HL-60 (cell line): ENCODE measurements around the gene TM7SF3.
"Not testable (repeated sequence)": the region's sequence is repeated elsewhere in the genome, so short reads cannot be mapped to it uniquely, and the experiment has no call there.

Experiments used
- POLR2AphosphoS5 ChIP-seq: IDR thresholded peaks from 2 replicates; pipeline ENCODE4 v1.6.1; 2012; ENCODE audit warnings: low read depth
- TF ChIP-seq, protein P1 (sequence below): IDR thresholded peaks from one replicate; pipeline ENCODE4 v1.5.1; 2011; ENCODE audit warnings: low read length, control low read depth, inconsistent platforms; ENCODE audit not compliant: insufficient read depth

DNA sequence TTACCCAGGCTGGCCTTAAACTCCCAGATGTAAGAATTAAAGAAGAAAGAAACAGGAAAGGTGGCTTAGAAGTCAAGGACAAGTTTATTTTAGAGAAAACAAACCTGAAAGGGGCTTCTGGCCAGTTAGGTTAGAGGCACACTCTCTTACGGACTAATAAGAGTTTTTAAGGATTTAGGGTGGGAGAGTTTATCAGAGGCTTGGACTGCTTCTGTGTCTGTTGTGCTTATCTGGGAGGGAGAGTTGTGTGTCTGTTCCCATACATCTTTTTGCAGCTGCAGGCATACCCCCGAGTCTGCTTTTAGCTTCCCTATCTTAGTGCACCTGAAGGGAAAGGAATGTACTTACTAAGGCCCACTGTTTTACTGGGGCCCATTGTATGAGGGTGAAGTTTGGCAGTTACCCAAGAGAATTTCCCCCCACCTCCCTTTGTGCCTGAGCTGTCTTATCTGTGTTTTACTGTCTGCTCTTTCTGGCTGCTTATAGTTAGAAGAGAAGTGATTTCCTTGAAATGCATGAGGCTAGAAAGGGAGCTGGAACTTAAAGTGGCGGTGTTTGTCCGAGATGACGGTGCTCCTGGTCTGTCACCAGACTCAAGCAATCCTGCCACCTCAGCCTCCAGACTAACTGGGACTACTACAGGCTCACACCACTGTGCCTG lies 3.1 kb upstream of the TM7SF3 start:
- TF ChIP-seq, protein P1, sequence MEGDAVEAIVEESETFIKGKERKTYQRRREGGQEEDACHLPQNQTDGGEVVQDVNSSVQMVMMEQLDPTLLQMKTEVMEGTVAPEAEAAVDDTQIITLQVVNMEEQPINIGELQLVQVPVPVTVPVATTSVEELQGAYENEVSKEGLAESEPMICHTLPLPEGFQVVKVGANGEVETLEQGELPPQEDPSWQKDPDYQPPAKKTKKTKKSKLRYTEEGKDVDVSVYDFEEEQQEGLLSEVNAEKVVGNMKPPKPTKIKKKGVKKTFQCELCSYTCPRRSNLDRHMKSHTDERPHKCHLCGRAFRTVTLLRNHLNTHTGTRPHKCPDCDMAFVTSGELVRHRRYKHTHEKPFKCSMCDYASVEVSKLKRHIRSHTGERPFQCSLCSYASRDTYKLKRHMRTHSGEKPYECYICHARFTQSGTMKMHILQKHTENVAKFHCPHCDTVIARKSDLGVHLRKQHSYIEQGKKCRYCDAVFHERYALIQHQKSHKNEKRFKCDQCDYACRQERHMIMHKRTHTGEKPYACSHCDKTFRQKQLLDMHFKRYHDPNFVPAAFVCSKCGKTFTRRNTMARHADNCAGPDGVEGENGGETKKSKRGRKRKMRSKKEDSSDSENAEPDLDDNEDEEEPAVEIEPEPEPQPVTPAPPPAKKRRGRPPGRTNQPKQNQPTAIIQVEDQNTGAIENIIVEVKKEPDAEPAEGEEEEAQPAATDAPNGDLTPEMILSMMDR, result not testable (repeated sequence)
- not testable (repeated sequence) for TF ChIP-seq POLR2AphosphoS5
